ENCODE results near the gene AP2M1. TPM values are rescaled to one million over a fixed set of nuclear protein-coding genes. Genes with fewer than 3 reads are reported as not detected.

AP2M1 gene
- total RNA-seq, 1 donor from 2014 or later: 235 TPM

- H3K27ac Mint-ChIP-seq: no peak overlapping the region
- no peak overlapping the region for H3K4me3 Mint-ChIP-seq
- H3K4me1 Mint-ChIP-seq (ENCODE audit: low read depth): peaks cover 6% of the 10 kb centered on the region
- DNase-seq (ENCODE audit: low spot score): no peak
- H3K9me3 Mint-ChIP-seq: no peaks in the 10 kb centered on the region
- intact Hi-C loops (cut with micrococcal nuclease): no loop called here
- H3K36me3 Mint-ChIP-seq (ENCODE audit: low read depth): no peaks in the 10 kb centered on the region
- peaks cover 33% of the 10 kb centered on the region for H3K27me3 Mint-ChIP-seq (ENCODE audit: insufficient read depth)
Observed at GRCh38 chr3:184223946-184224345, 49.3 kb downstream of the AP2M1 start.

- Mint-ChIP-seq H3K36me3 (ENCODE audit: low read depth) (no peaks in the 10 kb centered on the region), H3K9me3 (no peaks in the 10 kb centered on the region), H3K27ac (no peak overlapping the region), H3K4me1 (ENCODE audit: low read depth) (peaks cover 14% of the 10 kb centered on the region), H3K4me3 (no peak overlapping the region), H3K27me3 (ENCODE audit: insufficient read depth) (peaks cover 53% of the 10 kb centered on the region)
- DNase-seq (ENCODE audit: low spot score): peak; percentile 32
- intact Hi-C loops (cut with micrococcal nuclease): loop anchor here (1.0 to 5.0 kb wide), 3 partner anchors 23 to 62 kb away; partner anchors contain the start of gene CAMK2N2
Observed at GRCh38 chr3:184227481-184227935, 52.9 kb downstream of the AP2M1 start.

- no peak overlapping the region for H3K27ac Mint-ChIP-seq
- peaks cover 14% of the 10 kb centered on the region for H3K4me1 Mint-ChIP-seq (ENCODE audit: low read depth)
- no peaks in the 10 kb centered on the region for H3K36me3 Mint-ChIP-seq (ENCODE audit: low read depth)
- H3K9me3 Mint-ChIP-seq: no peaks in the 10 kb centered on the region
- H3K4me3 Mint-ChIP-seq: peak overlapping the region; percentile 49
- intact Hi-C loops (cut with micrococcal nuclease): loop anchor here (5.0 kb wide), 1 partner anchor 34 kb away; the partner anchor contains the start of gene CAMK2N2
- no peak for DNase-seq (ENCODE audit: low spot score)
- peaks cover 57% of the 10 kb centered on the region for H3K27me3 Mint-ChIP-seq (ENCODE audit: insufficient read depth)
Observed at GRCh38 chr3:184228376-184229137, 53.9 kb downstream of the AP2M1 start.

GRCh38 chr3:184229394-184230080 lies 54.9 kb downstream of the AP2M1 start, which contains the start of gene VWA5B2:
Gene VWA5B2, plus strand, starts transcription at chr3:184229585. Its CDS starts 944 bp downstream, at chr3:184230529.
- no peaks in the 10 kb centered on the region for H3K9me3 Mint-ChIP-seq
- H3K27ac Mint-ChIP-seq: no peak within 1 kb of the TSS
- H3K4me1 Mint-ChIP-seq (ENCODE audit: low read depth): peaks cover 14% of the 10 kb centered on the region
- intact Hi-C loops (cut with micrococcal nuclease): loop anchor here (5.0 kb wide), 1 partner anchor 33 kb away; the partner anchor contains the start of gene CAMK2N2
- no peaks in the 10 kb centered on the region for H3K36me3 Mint-ChIP-seq (ENCODE audit: low read depth)
- DNase-seq (ENCODE audit: low spot score): peak; percentile 54
- peak within 1 kb of the TSS; percentile 49 for H3K4me3 Mint-ChIP-seq
- H3K27me3 Mint-ChIP-seq (ENCODE audit: insufficient read depth): peaks cover 52% of the 10 kb centered on the region

GRCh38 chr3:184230081-184230602 lies 55.5 kb downstream of the AP2M1 start:
- intact Hi-C loops (cut with micrococcal nuclease): no loop called here
- Mint-ChIP-seq H3K27ac (no peak overlapping the region), H3K27me3 (ENCODE audit: insufficient read depth) (peaks cover 47% of the 10 kb centered on the region), H3K4me3 (no peak overlapping the region), H3K9me3 (no peaks in the 10 kb centered on the region), H3K36me3 (ENCODE audit: low read depth) (no peaks in the 10 kb centered on the region), H3K4me1 (ENCODE audit: low read depth) (peaks cover 14% of the 10 kb centered on the region)
- DNase-seq (ENCODE audit: low spot score): no peak

- peak overlapping the region; percentile 62 for H3K4me3 Mint-ChIP-seq
- H3K27ac Mint-ChIP-seq: peak overlapping the region; percentile 32
- no peaks in the 10 kb centered on the region for H3K36me3 Mint-ChIP-seq (ENCODE audit: low read depth)
- no peak for DNase-seq (ENCODE audit: low spot score)
- H3K9me3 Mint-ChIP-seq: no peaks in the 10 kb centered on the region
- peaks cover 14% of the 10 kb centered on the region for H3K4me1 Mint-ChIP-seq (ENCODE audit: low read depth)
- intact Hi-C loops (cut with micrococcal nuclease): no loop called here
- H3K27me3 Mint-ChIP-seq (ENCODE audit: insufficient read depth): peaks cover 42% of the 10 kb centered on the region
Observed at GRCh38 chr3:184230603-184231528, 56.2 kb downstream of the AP2M1 start.

- H3K27me3 Mint-ChIP-seq (ENCODE audit: insufficient read depth): peaks cover 39% of the 10 kb centered on the region
- no peak for DNase-seq (ENCODE audit: low spot score)
- no peaks in the 10 kb centered on the region for H3K9me3 Mint-ChIP-seq
- H3K4me3 Mint-ChIP-seq: peak overlapping the region; percentile 62
- intact Hi-C loops (cut with micrococcal nuclease): no loop called here
- H3K36me3 Mint-ChIP-seq (ENCODE audit: low read depth): no peaks in the 10 kb centered on the region
- peak overlapping the region; percentile 32 for H3K27ac Mint-ChIP-seq
- peaks cover 14% of the 10 kb centered on the region for H3K4me1 Mint-ChIP-seq (ENCODE audit: low read depth)
Observed at GRCh38 chr3:184231671-184232070, 57.0 kb downstream of the AP2M1 start.

GRCh38 chr3:184233127-184233843 lies 58.6 kb downstream of the AP2M1 start:
- intact Hi-C loops (cut with micrococcal nuclease): no loop called here
- Mint-ChIP-seq H3K27me3 (ENCODE audit: insufficient read depth) (peaks cover 31% of the 10 kb centered on the region), H3K9me3 (no peaks in the 10 kb centered on the region), H3K36me3 (ENCODE audit: low read depth) (no peaks in the 10 kb centered on the region), H3K4me1 (ENCODE audit: low read depth) (peaks cover 14% of the 10 kb centered on the region), H3K27ac (no peak overlapping the region), H3K4me3 (no peak overlapping the region)
- no peak for DNase-seq (ENCODE audit: low spot score)

Other genes starting within 250 kb of the AP2M1 start
- 18.0 and 18.7 TPM in 2 replicates for gene ABCC5, start 157.0 kb upstream of the AP2M1 start, total RNA-seq
- not detected in 2 replicates for gene HTR3D, start 143.1 kb upstream of the AP2M1 start, total RNA-seq
- not detected in 2 replicates for gene HTR3C, start 121.8 kb upstream of the AP2M1 start, total RNA-seq
- gene HTR3E, start 77.8 kb upstream of the AP2M1 start, total RNA-seq: not detected in 2 replicates
- gene EIF2B5, start 39.5 kb upstream of the AP2M1 start, total RNA-seq: 75.6 and 75.9 TPM in 2 replicates
- gene DVL3, start 19.5 kb upstream of the AP2M1 start, total RNA-seq: 59.4 and 61.5 TPM in 2 replicates
- gene ABCF3, start 11.3 kb downstream of the AP2M1 start, total RNA-seq: 75.2 and 76.4 TPM in 2 replicates
- gene VWA5B2, start 54.7 kb downstream of the AP2M1 start, total RNA-seq: not detected in 2 replicates
- gene ALG3, start 74.1 kb downstream of the AP2M1 start, total RNA-seq: 86.7 and 89.3 TPM in 2 replicates
- gene EEF1AKMT4, start 74.8 kb downstream of the AP2M1 start, total RNA-seq: 13.5 and 15.2 TPM in 2 replicates
- gene CAMK2N2, start 86.7 kb downstream of the AP2M1 start, total RNA-seq: 0.15 and 0.52 TPM in 2 replicates
- gene ECE2, start 101.2 kb downstream of the AP2M1 start, total RNA-seq: not detected in 2 replicates
- 251 and 255 TPM in 2 replicates for gene PSMD2, start 124.4 kb downstream of the AP2M1 start, total RNA-seq
- gene EIF4G1, start 139.8 kb downstream of the AP2M1 start, total RNA-seq: 657 and 706 TPM in 2 replicates
- 7.5 and 9.2 TPM in 2 replicates for gene FAM131A, start 162.7 kb downstream of the AP2M1 start, total RNA-seq
- 5.2 and 6.6 TPM in 2 replicates for gene CLCN2, start 186.8 kb downstream of the AP2M1 start, total RNA-seq
- 145 and 151 TPM in 2 replicates for gene POLR2H, start 186.9 kb downstream of the AP2M1 start, total RNA-seq
- not detected in 2 replicates for gene THPO, start 203.4 kb downstream of the AP2M1 start, total RNA-seq
- gene CHRD, start 205.2 kb downstream of the AP2M1 start, total RNA-seq: not detected in 2 replicates